DOHH2 (cell line): ENCODE data around the gene SMC1B.

ENCODE experiments used
- EZH2phosphoT487 ChIP-seq: fragments of 200-600 bp; sonication (generic); IDR thresholded peaks from 2 replicates; pipeline ENCODE4 v1.6.1; 2017; ENCODE audit warnings: borderline replicate concordance, mild to moderate bottlenecking, antibody characterized with exemption, low read length, moderate library complexity, mixed read lengths
- TF ChIP-seq, protein P1 (sequence below): fragments of 200-600 bp; sonication (generic); IDR thresholded peaks from one replicate; pipeline ENCODE4 v1.5.1; 2014; ENCODE audit warnings: antibody characterized with exemption, mild to moderate bottlenecking, low read depth, low read length; ENCODE audit not compliant: poor library complexity, severe bottlenecking

DNA sequence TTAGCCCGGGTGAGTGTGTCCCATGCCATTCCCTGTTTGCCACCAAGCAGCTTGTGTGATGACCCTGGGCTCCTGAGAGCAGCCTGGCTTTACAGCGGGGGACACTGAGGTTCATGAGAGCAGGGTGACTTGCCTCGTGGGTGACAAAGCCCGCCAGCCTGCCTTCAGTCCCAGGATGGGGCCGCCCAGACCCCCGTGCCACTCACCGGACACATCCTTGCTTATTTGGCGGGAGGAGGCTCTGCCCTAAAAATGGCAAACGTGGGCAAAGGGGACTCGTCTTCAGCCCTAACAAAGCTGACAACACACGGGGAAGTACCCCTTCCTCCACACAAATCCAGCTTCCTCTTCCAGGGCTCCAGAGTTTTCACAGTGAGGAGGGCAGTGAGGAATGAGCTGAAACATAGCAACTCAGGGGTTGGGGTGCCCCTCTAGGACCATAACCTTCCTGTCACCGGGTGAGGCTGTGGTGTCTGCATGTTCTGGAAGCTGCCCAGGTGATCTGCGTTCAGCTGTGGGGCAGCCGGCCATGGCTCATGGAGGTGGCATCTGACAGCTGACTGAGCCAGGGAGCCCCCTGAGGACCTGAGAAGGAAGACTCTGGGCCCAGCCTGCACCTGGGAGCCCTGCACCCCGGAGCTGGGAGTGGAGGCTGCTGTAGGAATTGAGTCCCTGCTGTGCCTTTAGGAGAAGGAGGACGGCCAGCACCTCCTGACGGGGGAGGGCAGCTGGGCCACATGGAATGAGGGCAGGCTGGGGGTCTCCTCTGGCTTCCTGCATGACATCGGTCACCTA is 16.8 kb upstream of the SMC1B start:
- TF ChIP-seq, protein P1, sequence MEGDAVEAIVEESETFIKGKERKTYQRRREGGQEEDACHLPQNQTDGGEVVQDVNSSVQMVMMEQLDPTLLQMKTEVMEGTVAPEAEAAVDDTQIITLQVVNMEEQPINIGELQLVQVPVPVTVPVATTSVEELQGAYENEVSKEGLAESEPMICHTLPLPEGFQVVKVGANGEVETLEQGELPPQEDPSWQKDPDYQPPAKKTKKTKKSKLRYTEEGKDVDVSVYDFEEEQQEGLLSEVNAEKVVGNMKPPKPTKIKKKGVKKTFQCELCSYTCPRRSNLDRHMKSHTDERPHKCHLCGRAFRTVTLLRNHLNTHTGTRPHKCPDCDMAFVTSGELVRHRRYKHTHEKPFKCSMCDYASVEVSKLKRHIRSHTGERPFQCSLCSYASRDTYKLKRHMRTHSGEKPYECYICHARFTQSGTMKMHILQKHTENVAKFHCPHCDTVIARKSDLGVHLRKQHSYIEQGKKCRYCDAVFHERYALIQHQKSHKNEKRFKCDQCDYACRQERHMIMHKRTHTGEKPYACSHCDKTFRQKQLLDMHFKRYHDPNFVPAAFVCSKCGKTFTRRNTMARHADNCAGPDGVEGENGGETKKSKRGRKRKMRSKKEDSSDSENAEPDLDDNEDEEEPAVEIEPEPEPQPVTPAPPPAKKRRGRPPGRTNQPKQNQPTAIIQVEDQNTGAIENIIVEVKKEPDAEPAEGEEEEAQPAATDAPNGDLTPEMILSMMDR = no peak
- no peak for TF ChIP-seq EZH2phosphoT487
